MM.1S (cell line): Measurements from ENCODE around the gene GNPAT.

Experiments
- DNase-seq: peaks from one replicate; pipeline ENCODE4 v3.0.0-alpha.2; 2015
- H2AFZ ChIP-seq: fragments of 300-600 bp; sonication (generic); 2 replicates; pipeline ENCODE4 v1.6.0; 2016; ENCODE audit warnings: antibody characterized with exemption, low read length
- H3F3A ChIP-seq: fragments of 300-600 bp; sonication (generic); 2 replicates; pipeline ENCODE4 v1.6.1; 2016; ENCODE audit warnings: mild to moderate bottlenecking, antibody characterized with exemption, low read length, moderate library complexity, mixed read lengths; ENCODE audit not compliant: insufficient read depth
- H3K27ac ChIP-seq: fragments of 300-600 bp; sonication (generic); 2 replicates; pipeline ENCODE4 v1.5.1; 2016; ENCODE audit warnings: mild to moderate bottlenecking, low read length
- H3K27me3 ChIP-seq: fragments of 300-600 bp; sonication (generic); replicated peaks from 2 replicates; pipeline ENCODE4 v1.6.0; 2016; ENCODE audit warnings: low read length; ENCODE audit not compliant: insufficient read depth
- H3K36me3 ChIP-seq: fragments of 300-600 bp; sonication (generic); replicated peaks from 2 replicates; pipeline ENCODE4 v1.6.1; 2016; ENCODE audit warnings: mild to moderate bottlenecking, low read length, mixed read lengths; ENCODE audit not compliant: insufficient read depth
- H3K4me1 ChIP-seq: fragments of 300-600 bp; sonication (generic); 2 replicates; pipeline ENCODE4 v1.6.1; 2016; ENCODE audit warnings: low read length, mixed read lengths
- H3K4me2 ChIP-seq: fragments of 300-600 bp; sonication (generic); 2 replicates; pipeline ENCODE4 v1.6.0; 2016; ENCODE audit warnings: low read depth, low read length
- H3K4me3 ChIP-seq: fragments of 300-600 bp; sonication (generic); 2 replicates; pipeline ENCODE4 v1.5.1; 2016; ENCODE audit warnings: low read length, mixed read lengths
- H3K79me2 ChIP-seq: fragments of 300-600 bp; sonication (generic); 2 replicates; pipeline ENCODE4 v1.6.1; 2016; ENCODE audit warnings: mixed run types, low read length, mixed read lengths
- H3K9ac ChIP-seq: fragments of 300-600 bp; sonication (generic); 2 replicates; pipeline ENCODE4 v1.6.1; 2016; ENCODE audit warnings: low read length, mixed read lengths
- H3K9me2 ChIP-seq: fragments of 300-600 bp; sonication (generic); replicated peaks from 2 replicates; pipeline ENCODE4 v1.6.1; 2016; ENCODE audit warnings: mild to moderate bottlenecking, low read length, mixed read lengths; ENCODE audit not compliant: insufficient read depth
- H3K9me3 ChIP-seq: fragments of 300-600 bp; sonication (generic); replicated peaks from 2 replicates; pipeline ENCODE4 v1.6.1; 2016; ENCODE audit warnings: mild to moderate bottlenecking, low read length, mixed read lengths; ENCODE audit not compliant: insufficient read depth
- H4K20me1 ChIP-seq: fragments of 300-600 bp; sonication (generic); 2 replicates; pipeline ENCODE4 v1.6.1; 2016; ENCODE audit warnings: mild to moderate bottlenecking, low read length, moderate library complexity, mixed read lengths; ENCODE audit not compliant: insufficient read depth
- EZH2 ChIP-seq: fragments of 300-600 bp; sonication (generic); optimal IDR thresholded peaks from 2 replicates; pipeline ENCODE3; 2017; ENCODE audit warnings: low read depth, mild to moderate bottlenecking, antibody characterized with exemption, low read length, mixed read lengths
- EZH2phosphoT487 ChIP-seq: fragments of 300-600 bp; sonication (generic); IDR thresholded peaks from 2 replicates; pipeline ENCODE4 v1.6.1; 2018; ENCODE audit warnings: antibody characterized with exemption, low read length
- TF ChIP-seq, protein P1 (sequence below): fragments of 300-600 bp; sonication (generic); IDR thresholded peaks from 2 replicates; pipeline ENCODE4 v1.5.1; 2016; ENCODE audit warnings: antibody characterized with exemption, low read length, mixed read lengths

Gene GNPAT

DNA sequence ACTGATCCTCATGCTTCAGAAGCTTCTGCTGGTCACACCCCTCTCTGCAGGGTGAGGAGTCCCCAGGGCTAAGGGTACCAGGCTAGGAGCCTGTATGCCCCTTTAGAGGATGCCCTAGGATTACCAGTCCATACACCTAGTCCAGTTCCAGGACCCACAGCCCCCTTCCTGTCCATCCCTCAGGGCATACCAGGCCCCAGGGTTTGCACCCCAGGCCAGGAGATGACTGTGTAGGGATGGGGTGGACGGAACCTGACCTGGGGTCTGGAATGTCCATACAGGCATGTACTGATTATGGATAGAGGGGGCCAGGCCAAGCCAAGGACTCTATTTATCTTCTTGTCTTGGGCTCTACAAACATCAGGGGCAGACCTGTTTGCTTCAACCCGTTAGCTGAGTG lies 44.3 kb upstream of the GNPAT start:
- Histone ChIP-seq H3K79me2 (no peaks in the 10 kb centered on the region), H3K4me1 (no peaks in the 10 kb centered on the region), H3K4me2 (no peak overlapping the region), H3K9me3 (no peaks in the 10 kb centered on the region), H4K20me1 (no peaks in the 10 kb centered on the region), H3K4me3 (no peak overlapping the region), H3K36me3 (no peaks in the 10 kb centered on the region), H2AFZ (no peak overlapping the region), H3F3A (no peaks in the 10 kb centered on the region), H3K9me2 (no peaks in the 10 kb centered on the region), H3K27ac (no peak overlapping the region), H3K27me3 (no peaks in the 10 kb centered on the region), H3K9ac (no peak overlapping the region)
- no peak for DNase-seq
- TF ChIP-seq, protein P1, sequence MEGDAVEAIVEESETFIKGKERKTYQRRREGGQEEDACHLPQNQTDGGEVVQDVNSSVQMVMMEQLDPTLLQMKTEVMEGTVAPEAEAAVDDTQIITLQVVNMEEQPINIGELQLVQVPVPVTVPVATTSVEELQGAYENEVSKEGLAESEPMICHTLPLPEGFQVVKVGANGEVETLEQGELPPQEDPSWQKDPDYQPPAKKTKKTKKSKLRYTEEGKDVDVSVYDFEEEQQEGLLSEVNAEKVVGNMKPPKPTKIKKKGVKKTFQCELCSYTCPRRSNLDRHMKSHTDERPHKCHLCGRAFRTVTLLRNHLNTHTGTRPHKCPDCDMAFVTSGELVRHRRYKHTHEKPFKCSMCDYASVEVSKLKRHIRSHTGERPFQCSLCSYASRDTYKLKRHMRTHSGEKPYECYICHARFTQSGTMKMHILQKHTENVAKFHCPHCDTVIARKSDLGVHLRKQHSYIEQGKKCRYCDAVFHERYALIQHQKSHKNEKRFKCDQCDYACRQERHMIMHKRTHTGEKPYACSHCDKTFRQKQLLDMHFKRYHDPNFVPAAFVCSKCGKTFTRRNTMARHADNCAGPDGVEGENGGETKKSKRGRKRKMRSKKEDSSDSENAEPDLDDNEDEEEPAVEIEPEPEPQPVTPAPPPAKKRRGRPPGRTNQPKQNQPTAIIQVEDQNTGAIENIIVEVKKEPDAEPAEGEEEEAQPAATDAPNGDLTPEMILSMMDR = no peak
- TF ChIP-seq EZH2 (no peak), EZH2phosphoT487 (no peak)

DNA sequence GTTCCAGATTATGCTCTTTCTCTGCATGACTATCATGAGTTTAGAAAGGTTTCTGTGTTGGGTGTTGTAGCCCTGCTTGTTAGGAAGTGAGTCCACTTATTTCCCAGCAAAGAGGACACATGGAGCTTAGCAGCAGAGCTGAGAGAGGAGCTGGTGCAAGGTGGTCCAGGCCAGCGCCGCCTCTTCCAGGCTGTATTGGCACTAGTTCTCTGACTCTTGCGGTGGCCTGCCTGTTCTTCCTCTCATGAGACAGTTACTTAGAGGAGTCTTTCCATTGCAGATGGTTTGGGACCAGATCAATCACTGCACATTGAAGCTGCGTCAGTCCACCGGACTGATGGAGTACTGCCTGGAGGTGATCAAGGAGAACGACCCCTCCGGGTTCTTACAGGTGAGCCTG lies 41.1 kb upstream of the GNPAT start:
- Histone ChIP-seq H3K4me1 (no peaks in the 10 kb centered on the region), H3K4me3 (no peak overlapping the region), H3K36me3 (no peaks in the 10 kb centered on the region), H3K9ac (no peak overlapping the region), H3K4me2 (no peak overlapping the region), H3K9me3 (no peaks in the 10 kb centered on the region), H3K27me3 (no peaks in the 10 kb centered on the region), H2AFZ (no peak overlapping the region), H3K79me2 (no peaks in the 10 kb centered on the region), H3F3A (no peaks in the 10 kb centered on the region), H3K9me2 (no peaks in the 10 kb centered on the region), H3K27ac (no peak overlapping the region), H4K20me1 (no peaks in the 10 kb centered on the region)
- DNase-seq = no peak
- TF ChIP-seq EZH2phosphoT487 (no peak), EZH2 (no peak)
- TF ChIP-seq, protein P1 = no peak

DNA sequence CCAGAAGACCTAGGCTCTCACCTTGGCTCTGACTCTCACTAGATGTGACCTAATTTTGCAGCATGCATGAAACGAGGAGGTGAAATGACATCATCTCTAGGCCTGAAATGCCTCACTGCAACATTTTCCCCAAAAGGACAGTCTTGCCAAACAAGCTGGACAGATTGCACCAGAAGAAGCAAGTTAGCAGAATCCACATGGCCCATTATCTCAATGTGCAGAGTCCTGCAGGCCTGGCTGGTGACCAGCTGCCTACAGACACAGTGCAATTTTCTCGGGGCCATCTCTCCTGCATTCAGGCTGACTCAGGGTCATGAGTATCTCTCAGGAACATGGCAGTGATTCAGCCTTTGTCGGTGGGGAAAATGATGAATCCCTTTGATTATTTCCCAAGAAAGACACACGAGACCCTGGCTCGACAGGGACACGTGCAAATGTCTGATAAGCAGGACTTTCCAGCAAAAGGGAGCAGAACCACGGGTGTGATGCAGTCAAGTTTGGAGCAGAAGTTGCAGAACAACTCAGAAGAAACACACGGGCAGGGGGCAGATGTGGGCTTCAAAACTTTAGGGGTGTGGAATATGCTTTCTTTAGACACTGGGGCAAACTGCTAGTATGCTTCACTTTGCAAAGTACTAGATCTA lies 40.5 kb upstream of the GNPAT start:
- Histone ChIP-seq H3K9ac (no peak overlapping the region), H3K36me3 (no peaks in the 10 kb centered on the region), H3K4me1 (no peaks in the 10 kb centered on the region), H3K27ac (no peak overlapping the region), H3K27me3 (no peaks in the 10 kb centered on the region), H4K20me1 (no peaks in the 10 kb centered on the region), H3F3A (no peaks in the 10 kb centered on the region), H3K4me3 (no peak overlapping the region), H2AFZ (no peak overlapping the region), H3K9me2 (no peaks in the 10 kb centered on the region), H3K9me3 (no peaks in the 10 kb centered on the region), H3K4me2 (no peak overlapping the region), H3K79me2 (no peaks in the 10 kb centered on the region)
- TF ChIP-seq, protein P1 = no peak
- no peak for TF ChIP-seq EZH2
- TF ChIP-seq EZH2phosphoT487 = no peak
- DNase-seq = no peak
